Endodermal cell (in vitro differentiated cells): Measurements from ENCODE around the gene CXCL6. TPM values are rescaled to one million over a fixed set of nuclear protein-coding genes. Genes with fewer than 3 reads are reported as not detected.

Experiments used
- DNase-seq: peaks from one replicate; pipeline ENCODE4 v3.0.0-alpha.2; 2017
- H3K27ac ChIP-seq: 2 replicates; pipeline ENCODE4 v1.5.1; 2013; ENCODE audit warnings: mild to moderate bottlenecking, low read depth, low read length, moderate library complexity
- H3K27me3 ChIP-seq: 2 replicates; pipeline ENCODE4 v1.6.1; 2013; ENCODE audit warnings: mild to moderate bottlenecking, low read length, moderate library complexity; ENCODE audit not compliant: insufficient read depth, control insufficient read depth, poor library complexity, severe bottlenecking
- H3K36me3 ChIP-seq: 2 replicates; pipeline ENCODE4 v1.7.0; 2013; ENCODE audit warnings: mild to moderate bottlenecking, low read length, moderate library complexity; ENCODE audit not compliant: control insufficient read depth, insufficient read depth
- H3K4me1 ChIP-seq: one replicate; pipeline ENCODE4 v1.7.0; 2013; ENCODE audit warnings: low read length; ENCODE audit not compliant: control insufficient read depth, insufficient read depth
- H3K4me3 ChIP-seq: 2 replicates; pipeline ENCODE4 v1.5.1; 2013; ENCODE audit warnings: mild to moderate bottlenecking, low read length, moderate library complexity
- H3K9ac ChIP-seq: 2 replicates; pipeline ENCODE4 v1.6.1; 2013; ENCODE audit warnings: mild to moderate bottlenecking, low read length, moderate library complexity; ENCODE audit not compliant: poor library complexity, severe bottlenecking; ENCODE audit errors: extremely low read depth
- H3K9me3 ChIP-seq: 2 replicates; pipeline ENCODE4 v1.6.1; 2013; ENCODE audit warnings: mild to moderate bottlenecking, low read length, moderate library complexity; ENCODE audit not compliant: control insufficient read depth
- H3K27ac Mint-ChIP-seq: 2 replicates; pipeline ENCODE4 v1.8.0; 2020; ENCODE audit warnings: mixed read lengths
- H3K27me3 Mint-ChIP-seq: 2 replicates; pipeline ENCODE4 v1.8.0; 2021; ENCODE audit warnings: mild to moderate bottlenecking, mixed read lengths; ENCODE audit not compliant: insufficient read depth
- H3K36me3 Mint-ChIP-seq: 2 replicates; pipeline ENCODE4 v1.8.0; 2020; ENCODE audit warnings: low read depth, mixed read lengths
- H3K4me1 Mint-ChIP-seq: 2 replicates; pipeline ENCODE4 v1.8.0; 2020; ENCODE audit warnings: mixed read lengths
- H3K4me3 Mint-ChIP-seq: 2 replicates; pipeline ENCODE4 v1.8.0; 2020; ENCODE audit warnings: mild to moderate bottlenecking, moderate library complexity, mixed read lengths
- H3K9me3 Mint-ChIP-seq: 2 replicates; pipeline ENCODE4 v1.8.0; 2020; ENCODE audit warnings: mild to moderate bottlenecking, mixed read lengths
- CTCF ChIP-seq: fragments of 200-600 bp; sonication (generic); conservative IDR thresholded peaks from 2 replicates; pipeline ENCODE4 v1.5.0; 2021; ENCODE audit warnings: antibody characterized with exemption, mild to moderate bottlenecking
- WGBS, 2 experiments: methylation state at CpG; one replicate each; pipeline versions ENCODE4 v1.1.5 to v1.1.7; 2013; ENCODE audit warnings: missing lambda C conversion rate in 2 of 2, mixed read lengths in 1 of 2; ENCODE audit not compliant: insufficient coverage in 1 of 2, insufficient read length in 1 of 2; 5-methylcytosine and 5-hydroxymethylcytosine counted together
- total RNA-seq, 2 donors: library from RNA; stranded (reverse); fragmentation: NEBNext Ultra II Directional in 1 of 2; extraction: Animal tissue kit (Norgen Biotek cat#: 25700) in 1 of 2; gene quantifications; 2 replicates in 1 of 2; 3 replicates in 1 of 2; pipeline ENCODE4 v1.2.1, GENCODE V29; 2021

Gene CXCL6
- total RNA-seq, 2 donors from 2014 or later: 0.46 to 1.2 TPM

GRCh38 chr4:73821325-73821724, 15.2 kb upstream of the CXCL6 start:
- no peak for TF ChIP-seq CTCF
- H3K4me1 ChIP-seq: no peaks in the 10 kb centered on the region
- no peaks in the 10 kb centered on the region for H3K9me3 ChIP-seq
- DNase-seq: no peak
- no peak overlapping the region for H3K27ac Mint-ChIP-seq
- H3K4me3 ChIP-seq: no peak overlapping the region
- H3K27ac ChIP-seq: no peak overlapping the region
- no peaks in the 10 kb centered on the region for H3K36me3 ChIP-seq
- no peaks in the 10 kb centered on the region for H3K9me3 Mint-ChIP-seq
- 91 to 100% methylated on average over 1 to 4 of the region's 4 CpGs for WGBS, 2 experiments
- no peak overlapping the region for H3K4me3 Mint-ChIP-seq
- no peaks in the 10 kb centered on the region for H3K36me3 Mint-ChIP-seq
- H3K27me3 ChIP-seq: no peaks in the 10 kb centered on the region
- no peaks in the 10 kb centered on the region for H3K4me1 Mint-ChIP-seq
- no peaks in the 10 kb centered on the region for H3K27me3 Mint-ChIP-seq
- H3K9ac ChIP-seq: no peak overlapping the region

- H3K9me3 Mint-ChIP-seq: no peaks in the 10 kb centered on the region
- DNase-seq: no peak
- Histone ChIP-seq H3K27ac (no peak overlapping the region), H3K27me3 (no peaks in the 10 kb centered on the region), H3K36me3 (no peaks in the 10 kb centered on the region), H3K4me3 (no peak overlapping the region), H3K4me1 (no peaks in the 10 kb centered on the region), H3K9ac (no peak overlapping the region), H3K9me3 (peaks cover 6% of the 10 kb centered on the region)
- WGBS, 2 experiments: 87% methylated on average over 3 of the region's 3 CpGs
- TF ChIP-seq CTCF: no peak
- no peak overlapping the region for H3K27ac Mint-ChIP-seq
- H3K36me3 Mint-ChIP-seq: no peaks in the 10 kb centered on the region
- H3K27me3 Mint-ChIP-seq: no peaks in the 10 kb centered on the region
- H3K4me3 Mint-ChIP-seq: no peak overlapping the region
- H3K4me1 Mint-ChIP-seq: no peaks in the 10 kb centered on the region
These were observed 14.1 kb upstream of the CXCL6 start for GRCh38 chr4:73822389-73822788.

- Histone ChIP-seq H3K27me3 (no peaks in the 10 kb centered on the region), H3K9ac (no peak overlapping the region), H3K27ac (no peak overlapping the region), H3K4me3 (no peak overlapping the region), H3K4me1 (no peaks in the 10 kb centered on the region), H3K36me3 (no peaks in the 10 kb centered on the region), H3K9me3 (peaks cover 11% of the 10 kb centered on the region)
- DNase-seq: no peak
- Mint-ChIP-seq H3K36me3 (no peaks in the 10 kb centered on the region), H3K9me3 (peaks cover 2% of the 10 kb centered on the region), H3K27ac (no peak overlapping the region), H3K27me3 (no peaks in the 10 kb centered on the region), H3K4me1 (no peaks in the 10 kb centered on the region), H3K4me3 (no peak overlapping the region)
- no peak for TF ChIP-seq CTCF
These were observed 13.5 kb upstream of the CXCL6 start for GRCh38 chr4:73822812-73823504.
